ENCODE results near the gene BEAN1. TPM values are rescaled to one million over a fixed set of nuclear protein-coding genes. Genes with fewer than 3 reads are reported as not detected.

The BEAN1 gene
- polyA plus RNA-seq, 3 donors, result 0.12 to 0.81 TPM; not detected in 1

DNA sequence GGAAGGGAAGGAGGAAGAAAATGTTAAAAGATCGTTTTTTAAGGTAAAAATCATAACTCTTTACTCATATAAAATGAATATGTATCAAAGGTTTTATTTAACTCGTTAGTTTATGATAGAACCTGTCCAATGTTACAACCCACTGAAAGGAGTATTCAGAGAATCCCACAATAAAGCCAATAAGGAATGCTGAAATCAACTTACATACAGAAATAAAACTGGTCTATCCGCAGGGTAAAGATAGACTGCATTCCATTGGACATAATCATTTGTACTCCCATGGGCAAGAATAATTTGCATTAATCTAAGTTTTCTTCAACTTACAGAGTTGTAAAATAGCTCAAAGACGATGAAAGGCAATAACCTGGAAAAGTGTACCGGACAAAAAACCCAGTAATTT lies 17.9 kb upstream of the BEAN1 start:
- H3K27ac Mint-ChIP-seq, result no peak overlapping the region
- H3K4me1 ChIP-seq (ENCODE audit: control insufficient read depth in 1 of 2, insufficient read depth in 2 of 2, low read length in 2 of 2), result peaks cover 18 to 19% of the 10 kb centered on the region in 2 donors
- H3K27me3 Mint-ChIP-seq (ENCODE audit: low read depth in 3 of 3), result peaks cover 6 to 13% (median 12%) of the 10 kb centered on the region in 3 donors
- no peaks in the 10 kb centered on the region for H3K79me2 ChIP-seq (ENCODE audit: insufficient read depth, low read length)
- no peak overlapping the region for H3K4me3 Mint-ChIP-seq
- H3K9me3 ChIP-seq (replicated peaks in 1 of 2; ENCODE audit: control insufficient read depth in 1 of 2, insufficient read depth in 1 of 2, low read length in 2 of 2), result peaks cover 0 to 6% of the 10 kb centered on the region in 2 donors
- no peak overlapping the region for H2AFZ ChIP-seq (ENCODE audit: insufficient read depth, low read depth, low read length, poor library complexity, severe bottlenecking)
- H3K36me3 ChIP-seq (replicated peaks in 1 of 2; ENCODE audit: control insufficient read depth in 1 of 2, insufficient read depth in 2 of 2, low read length in 2 of 2), result no peaks in the 10 kb centered on the region
- H3K27me3 ChIP-seq (ENCODE audit: control insufficient read depth in 2 of 2, insufficient read depth in 2 of 2, low read length in 2 of 2), result peaks cover 0 to 5% of the 10 kb centered on the region in 2 donors
- no peak overlapping the region for H3K4me3 ChIP-seq (replicated peaks in 1 of 3; ENCODE audit: low read depth in 2 of 3, low read length in 3 of 3)
- TF ChIP-seq, protein P1, sequence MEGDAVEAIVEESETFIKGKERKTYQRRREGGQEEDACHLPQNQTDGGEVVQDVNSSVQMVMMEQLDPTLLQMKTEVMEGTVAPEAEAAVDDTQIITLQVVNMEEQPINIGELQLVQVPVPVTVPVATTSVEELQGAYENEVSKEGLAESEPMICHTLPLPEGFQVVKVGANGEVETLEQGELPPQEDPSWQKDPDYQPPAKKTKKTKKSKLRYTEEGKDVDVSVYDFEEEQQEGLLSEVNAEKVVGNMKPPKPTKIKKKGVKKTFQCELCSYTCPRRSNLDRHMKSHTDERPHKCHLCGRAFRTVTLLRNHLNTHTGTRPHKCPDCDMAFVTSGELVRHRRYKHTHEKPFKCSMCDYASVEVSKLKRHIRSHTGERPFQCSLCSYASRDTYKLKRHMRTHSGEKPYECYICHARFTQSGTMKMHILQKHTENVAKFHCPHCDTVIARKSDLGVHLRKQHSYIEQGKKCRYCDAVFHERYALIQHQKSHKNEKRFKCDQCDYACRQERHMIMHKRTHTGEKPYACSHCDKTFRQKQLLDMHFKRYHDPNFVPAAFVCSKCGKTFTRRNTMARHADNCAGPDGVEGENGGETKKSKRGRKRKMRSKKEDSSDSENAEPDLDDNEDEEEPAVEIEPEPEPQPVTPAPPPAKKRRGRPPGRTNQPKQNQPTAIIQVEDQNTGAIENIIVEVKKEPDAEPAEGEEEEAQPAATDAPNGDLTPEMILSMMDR (IDR thresholded peaks at IDR 0.05), result no peak
- no peaks in the 10 kb centered on the region for H4K20me1 ChIP-seq (ENCODE audit: insufficient read depth, low read length)
- no peak for DNase-seq
- WGBS (ENCODE audit: insufficient coverage), result no CpG with 5 or more reads among the region's 5 CpGs
- H3K9me3 Mint-ChIP-seq, result peaks cover 8 to 17% (median 13%) of the 10 kb centered on the region in 7 donors
- no peak overlapping the region for H3K4me2 ChIP-seq (replicated peaks; ENCODE audit: extremely low read depth, low read length, poor library complexity, severe bottlenecking)
- no peak overlapping the region for H3K27ac ChIP-seq (ENCODE audit: low read depth in 1 of 2, low read length in 2 of 2)
- no peak overlapping the region for H3K9ac ChIP-seq (ENCODE audit: insufficient read depth, low read length, poor library complexity, severe bottlenecking)
- intact Hi-C loops (cut with micrococcal nuclease), result loop anchor here (5.0 to 10.0 kb wide), 5 partner anchors 73 to 458 kb away; no protein-coding TSS in a partner anchor
- peaks cover 0 to 4% of the 10 kb centered on the region in 2 donors for H3K36me3 Mint-ChIP-seq
- H3K4me1 Mint-ChIP-seq, result peaks cover 21% of the 10 kb centered on the region

DNA sequence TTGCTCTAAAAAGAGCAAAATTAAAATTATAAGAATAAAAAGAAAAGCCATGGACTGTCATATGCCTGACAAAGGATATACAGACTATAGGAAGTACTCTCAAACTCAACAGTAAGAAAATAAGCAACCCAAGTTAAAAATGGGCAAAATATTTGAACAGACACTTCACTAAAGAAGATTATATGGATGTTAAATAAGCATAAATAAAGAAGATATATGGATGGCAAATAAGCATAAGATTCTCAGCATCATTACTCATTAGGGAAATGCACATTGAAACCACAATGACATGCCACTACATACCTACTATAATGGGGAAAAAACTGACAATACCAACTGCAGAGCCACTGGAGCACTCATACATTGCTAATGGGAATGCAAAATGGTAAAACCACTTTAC lies 14.9 kb upstream of the BEAN1 start:
- intact Hi-C loops (cut with micrococcal nuclease), result no loop called here
- no peak overlapping the region for H3K27ac Mint-ChIP-seq
- Histone ChIP-seq H3K4me3 (replicated peaks in 1 of 3; ENCODE audit: low read depth in 2 of 3, low read length in 3 of 3) (no peak overlapping the region), H3K36me3 (replicated peaks in 1 of 2; ENCODE audit: control insufficient read depth in 1 of 2, insufficient read depth in 2 of 2, low read length in 2 of 2) (no peaks in the 10 kb centered on the region), H3K27ac (ENCODE audit: low read depth in 1 of 2, low read length in 2 of 2) (no peak overlapping the region), H3K4me1 (ENCODE audit: control insufficient read depth in 1 of 2, insufficient read depth in 2 of 2, low read length in 2 of 2) (peaks cover 11% of the 10 kb centered on the region in 2 donors), H3K27me3 (ENCODE audit: control insufficient read depth in 2 of 2, insufficient read depth in 2 of 2, low read length in 2 of 2) (no peaks in the 10 kb centered on the region), H2AFZ (ENCODE audit: insufficient read depth, low read depth, low read length, poor library complexity, severe bottlenecking) (no peak overlapping the region), H3K79me2 (ENCODE audit: insufficient read depth, low read length) (no peaks in the 10 kb centered on the region), H4K20me1 (ENCODE audit: insufficient read depth, low read length) (no peaks in the 10 kb centered on the region), H3K4me2 (replicated peaks; ENCODE audit: extremely low read depth, low read length, poor library complexity, severe bottlenecking) (no peak overlapping the region), H3K9me3 (replicated peaks in 1 of 2; ENCODE audit: control insufficient read depth in 1 of 2, insufficient read depth in 1 of 2, low read length in 2 of 2) (peaks cover 0 to 6% of the 10 kb centered on the region in 2 donors), H3K9ac (ENCODE audit: insufficient read depth, low read length, poor library complexity, severe bottlenecking) (no peak overlapping the region)
- peaks cover 0 to 4% of the 10 kb centered on the region in 2 donors for H3K36me3 Mint-ChIP-seq
- peaks cover 22% of the 10 kb centered on the region for H3K4me1 Mint-ChIP-seq
- TF ChIP-seq, protein P1 (IDR thresholded peaks at IDR 0.05), result no peak
- H3K9me3 Mint-ChIP-seq, result peaks cover 6 to 16% (median 10%) of the 10 kb centered on the region in 7 donors
- no peak for DNase-seq
- peaks cover 5 to 6% (median 5%) of the 10 kb centered on the region in 3 donors for H3K27me3 Mint-ChIP-seq (ENCODE audit: low read depth in 3 of 3)
- no peak overlapping the region for H3K4me3 Mint-ChIP-seq
